Putamen (tissue), 1 donor: ENCODE results near the gene MAPK12.

Source experiments
- DNase-seq: peaks from one replicate; pipeline ENCODE4 v3.0.0-alpha.2; 2016; ENCODE audit warnings: low spot score

The MAPK12 gene

GRCh38 chr22:50267591-50268390, 6.3 kb upstream of the MAPK12 start:
- DNase-seq, result peak; percentile 69

GRCh38 chr22:50266994-50267393, 5.5 kb upstream of the MAPK12 start:
- DNase-seq, result no peak

GRCh38 chr22:50264946-50265669, 3.6 kb upstream of the MAPK12 start:
- DNase-seq, result no peak

- peak; percentile 60 for DNase-seq
These were observed 2.7 kb upstream of the MAPK12 start for GRCh38 chr22:50264104-50264745.

GRCh38 chr22:50262973-50263617, 1.6 kb upstream of the MAPK12 start:
- no peak for DNase-seq

GRCh38 chr22:50262460-50262911, 1.0 kb upstream of the MAPK12 start:
- no peak for DNase-seq

GRCh38 chr22:50260801-50261614, 475 bp downstream of the MAPK12 start:
- DNase-seq, result no peak

- DNase-seq, result no peak
These were observed 1.1 kb downstream of the MAPK12 start for GRCh38 chr22:50260434-50260800.

GRCh38 chr22:50259302-50259701, 2.2 kb downstream of the MAPK12 start:
- no peak for DNase-seq

- DNase-seq, result no peak
These were observed 2.9 kb downstream of the MAPK12 start for GRCh38 chr22:50258361-50259292.

- no peak for DNase-seq
These were observed 3.8 kb downstream of the MAPK12 start for GRCh38 chr22:50257451-50258360.

- no peak for DNase-seq
These were observed 4.4 kb downstream of the MAPK12 start for GRCh38 chr22:50257041-50257440.

GRCh38 chr22:50256258-50256862, 5.1 kb downstream of the MAPK12 start:
- DNase-seq, result no peak

GRCh38 chr22:50255607-50256006, 5.9 kb downstream of the MAPK12 start:
- DNase-seq, result no peak

GRCh38 chr22:50255099-50255498, 6.4 kb downstream of the MAPK12 start:
- DNase-seq, result no peak

- DNase-seq, result no peak
These were observed 7.5 kb downstream of the MAPK12 start for GRCh38 chr22:50253941-50254340.

- no peak for DNase-seq
These were observed 8.2 kb downstream of the MAPK12 start for GRCh38 chr22:50253046-50253915.
